SHP77 treated with DMSO at 0.1 percent for 48 hours (cell line): ENCODE results near the gene SZT2.
"Not testable (repeated sequence)": the region's sequence is repeated elsewhere in the genome, so short reads cannot be mapped to it uniquely, and the experiment has no call there.

Experiments
- DNase-seq: peaks from one replicate; lab custom pipeline; 2025; lab: John Stamatoyannopoulos, UW

Gene SZT2

GRCh38 chr1:43454270-43455011 lies 64.7 kb downstream of the SZT2 start:
- DNase-seq = peak; percentile 87

DNA sequence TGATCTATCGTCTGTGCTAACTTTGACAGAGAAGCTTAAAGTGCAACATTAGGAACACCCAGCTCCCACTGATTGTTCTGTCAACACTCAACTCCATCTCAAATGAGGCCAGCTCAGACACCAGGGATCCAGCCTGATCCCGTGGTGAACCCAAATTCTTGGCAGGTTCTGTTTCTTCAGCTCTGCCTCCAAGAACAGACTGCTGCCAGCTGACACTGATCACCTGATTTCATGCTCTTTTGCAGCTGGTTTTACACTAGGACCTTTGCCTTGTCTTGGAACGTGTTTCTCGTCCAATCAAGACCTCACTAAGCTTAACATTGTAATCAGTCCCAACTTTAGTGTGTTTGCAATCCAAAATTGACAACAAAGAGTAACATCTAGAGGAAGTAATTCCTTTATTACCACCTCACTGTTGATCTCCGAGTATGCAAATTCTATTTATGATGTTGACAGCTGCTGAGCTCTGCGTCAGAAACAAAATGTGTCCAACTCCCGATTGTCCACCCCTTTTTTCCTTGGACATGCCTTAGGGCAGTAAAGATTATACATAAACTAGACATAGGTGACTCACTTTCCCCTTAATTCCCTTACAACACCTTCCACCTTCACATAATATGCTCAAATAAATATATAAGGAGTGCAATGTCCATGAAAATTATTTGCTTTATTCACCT lies 65.7 kb downstream of the SZT2 start:
- no peak for DNase-seq

- DNase-seq = not testable (repeated sequence)
Measured at GRCh38 chr1:43458379-43458778, 68.7 kb downstream of the SZT2 start.

DNA sequence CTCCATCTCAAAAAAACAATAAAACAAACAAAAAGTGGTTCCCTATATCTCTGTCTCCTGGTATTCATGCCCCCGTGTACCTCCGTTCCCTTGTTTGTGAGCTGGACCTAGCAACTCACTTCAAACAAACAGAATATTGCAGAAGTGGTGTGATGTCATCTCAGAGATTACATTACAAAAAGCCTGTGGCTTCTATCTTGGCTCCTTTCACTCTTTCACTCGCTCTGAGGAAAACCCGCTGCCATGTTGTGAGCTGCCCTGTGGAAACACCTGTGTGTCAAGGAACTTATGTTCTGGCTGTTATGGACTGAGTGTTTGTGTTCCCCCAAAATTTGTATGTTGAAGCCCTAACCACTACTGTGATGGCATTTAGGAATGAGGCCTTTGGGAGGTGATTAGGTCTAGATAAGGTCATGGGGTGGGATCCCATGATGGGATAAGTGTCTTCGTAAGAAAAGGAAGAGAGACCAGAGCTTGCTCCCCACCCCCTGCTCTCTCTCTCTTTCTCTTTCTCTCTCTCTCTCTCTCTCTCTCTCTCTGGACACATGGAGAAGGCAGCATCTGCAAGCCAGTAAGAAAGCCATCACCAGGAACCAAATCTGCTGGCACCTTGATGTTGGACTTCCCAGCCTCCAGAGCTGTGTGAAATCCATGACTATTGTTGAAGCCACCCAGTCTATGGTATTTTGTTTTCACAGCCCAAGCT lies 71.4 kb downstream of the SZT2 start:
- DNase-seq = no peak

- no peak for DNase-seq
Measured at GRCh38 chr1:43463479-43463878, 73.8 kb downstream of the SZT2 start.

DNA sequence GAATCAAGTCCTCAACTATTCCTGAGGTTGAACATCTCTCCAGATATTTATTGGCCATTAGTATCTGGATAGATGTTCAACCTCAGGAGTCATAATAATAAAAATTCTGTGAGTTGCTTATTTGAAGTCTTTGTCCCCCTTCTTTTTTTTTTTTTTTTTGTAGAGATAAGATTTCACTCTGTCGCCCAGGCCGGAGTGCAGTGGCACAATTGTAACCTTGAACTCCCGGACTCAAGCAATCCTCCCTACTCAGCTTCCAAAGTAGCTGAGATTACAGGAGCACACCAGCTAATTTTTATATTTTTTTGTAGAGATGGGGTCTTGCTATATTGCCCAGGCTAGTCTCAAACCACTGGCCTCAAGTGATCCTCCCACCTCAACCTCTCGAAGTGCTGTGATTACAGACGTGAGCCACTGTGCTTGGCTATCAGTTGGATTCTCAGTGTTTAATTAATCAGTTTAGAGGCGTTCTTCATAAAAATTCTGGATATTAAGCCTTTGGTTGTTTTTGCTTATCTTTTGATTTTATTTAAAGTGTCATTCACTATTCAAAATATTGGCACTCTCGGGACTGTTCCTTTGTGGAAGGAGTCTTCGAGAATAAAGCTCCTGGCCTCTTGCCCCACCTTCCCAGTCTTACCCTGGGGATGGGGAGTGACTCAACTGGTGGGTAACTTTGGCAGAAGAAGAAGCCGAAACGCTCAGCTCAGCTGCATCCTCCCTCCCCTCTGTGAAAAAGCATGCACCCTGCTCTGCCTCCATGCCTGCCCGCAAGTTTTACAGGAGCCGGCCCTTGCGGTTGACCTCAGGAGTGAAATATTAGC lies 75.2 kb downstream of the SZT2 start:
- no peak for DNase-seq

GRCh38 chr1:43465505-43466067 lies 75.9 kb downstream of the SZT2 start:
- DNase-seq = no peak

GRCh38 chr1:43466403-43466802 lies 76.7 kb downstream of the SZT2 start:
- DNase-seq = no peak

GRCh38 chr1:43468414-43468813 lies 78.7 kb downstream of the SZT2 start:
- DNase-seq = no peak

- no peak for DNase-seq
Measured at GRCh38 chr1:43469932-43470331, 80.2 kb downstream of the SZT2 start.

DNA sequence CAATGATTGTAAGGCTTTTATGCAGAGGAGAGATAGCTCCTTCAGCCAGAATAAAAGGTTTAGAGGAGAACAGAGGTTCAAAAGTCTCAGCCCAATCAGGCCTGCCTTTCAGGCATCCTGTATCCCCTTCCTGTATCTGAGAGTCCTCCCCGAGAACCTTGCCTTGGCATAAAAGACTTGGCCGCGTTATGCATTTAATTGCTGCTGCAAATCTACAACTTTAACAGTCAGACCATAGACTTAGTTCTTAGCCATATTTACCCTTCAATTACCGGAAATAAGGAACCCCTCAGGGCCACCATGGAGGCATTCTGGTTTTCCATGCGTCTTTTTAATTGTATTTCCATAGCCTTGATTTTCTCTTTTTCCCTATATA lies 82.4 kb downstream of the SZT2 start:
- no peak for DNase-seq

DNA sequence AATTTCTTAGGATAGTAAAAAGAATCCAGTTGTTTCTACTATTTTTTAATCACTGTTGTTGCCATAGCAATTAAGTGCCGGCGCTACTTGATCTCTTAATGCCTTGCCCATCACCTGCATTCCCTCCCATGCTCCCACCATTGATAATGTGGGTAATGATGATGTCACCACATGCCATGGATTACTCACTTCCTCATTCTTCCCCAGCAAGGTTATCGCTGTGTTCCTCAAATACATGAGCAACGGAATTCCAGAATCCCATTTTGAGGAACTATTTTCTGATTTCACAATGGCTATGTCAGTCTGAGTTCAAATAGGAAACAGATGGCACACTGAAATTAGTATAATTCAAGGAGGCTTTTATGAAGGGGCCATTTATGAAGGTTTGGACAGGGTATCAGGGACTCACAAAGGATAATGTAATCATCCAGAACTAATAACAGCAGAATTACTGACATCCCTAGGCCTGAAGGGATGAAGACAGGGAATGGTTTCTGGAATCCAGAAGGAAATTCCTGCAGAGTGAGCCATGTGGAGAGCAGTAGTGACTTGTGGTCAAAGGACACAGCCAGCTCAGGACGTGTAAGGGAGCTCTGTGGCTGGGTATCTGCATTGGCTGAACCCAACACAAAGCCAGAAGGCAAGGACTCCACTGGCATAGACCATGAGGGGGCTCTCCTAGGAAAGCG lies 82.9 kb downstream of the SZT2 start:
- DNase-seq = not testable (repeated sequence)

GRCh38 chr1:43473463-43473862 lies 83.8 kb downstream of the SZT2 start:
- DNase-seq = no peak

GRCh38 chr1:43475611-43476401 lies 86.1 kb downstream of the SZT2 start:
- DNase-seq = not testable (repeated sequence)

DNA sequence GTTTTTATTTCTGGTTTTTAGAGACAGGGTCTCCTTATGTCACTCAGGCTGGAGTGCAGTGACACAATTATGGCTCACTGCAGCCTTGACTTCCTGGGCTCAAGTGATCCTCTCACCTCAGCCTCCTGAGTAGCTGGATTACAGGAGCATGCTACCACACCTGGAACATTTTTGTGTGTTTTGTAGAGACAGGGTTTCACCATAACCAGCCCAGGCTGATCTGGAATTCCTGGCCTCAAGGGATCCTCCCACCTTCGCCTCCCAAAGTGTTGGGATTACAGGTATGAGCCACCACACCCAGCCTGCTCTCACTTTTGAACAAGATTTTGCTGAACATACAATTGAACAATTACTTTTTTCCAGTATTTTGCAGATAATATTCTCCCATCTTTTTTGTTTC lies 88.0 kb downstream of the SZT2 start:
- DNase-seq = no peak

- no peak for DNase-seq
Measured at GRCh38 chr1:43479414-43479813, 89.7 kb downstream of the SZT2 start.

GRCh38 chr1:43481491-43481890 lies 91.8 kb downstream of the SZT2 start:
- DNase-seq = no peak

DNA sequence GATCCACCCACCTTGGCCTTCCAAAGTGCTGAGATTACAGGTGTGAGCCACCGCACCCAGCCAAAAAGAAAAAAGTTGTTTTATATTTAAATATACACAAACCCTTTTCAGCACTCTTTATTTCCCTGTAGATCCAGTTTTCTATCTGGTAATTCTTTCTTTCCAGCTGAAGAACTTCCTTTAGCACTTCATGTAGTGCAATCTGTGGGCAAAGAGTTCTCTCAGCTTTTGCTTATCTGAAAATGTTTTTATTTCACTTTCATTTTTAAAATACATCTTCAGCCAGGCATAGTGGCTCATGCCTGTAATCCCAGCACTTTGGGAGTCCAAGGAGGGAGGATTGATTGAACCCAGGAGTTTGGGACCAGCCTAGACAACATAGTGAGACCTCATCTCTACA lies 92.5 kb downstream of the SZT2 start:
- no peak for DNase-seq

- DNase-seq = no peak
Measured at GRCh38 chr1:43484367-43484766, 94.7 kb downstream of the SZT2 start.

GRCh38 chr1:43488165-43488564 lies 98.5 kb downstream of the SZT2 start:
- DNase-seq = no peak

GRCh38 chr1:43491061-43491460 lies 101.4 kb downstream of the SZT2 start:
- no peak for DNase-seq
